ENCODE results near the gene CSPG4. TPM values are rescaled to one million over a fixed set of nuclear protein-coding genes. Genes with fewer than 3 reads are reported as not detected.
"Not testable (repeated sequence)": the region's sequence is repeated elsewhere in the genome, so short reads cannot be mapped to it uniquely, and the experiment has no call there.

Gene CSPG4
- total RNA-seq, 3 donors from 2014 or later = 6.3 to 42.9 (median 17.0) TPM

DNA sequence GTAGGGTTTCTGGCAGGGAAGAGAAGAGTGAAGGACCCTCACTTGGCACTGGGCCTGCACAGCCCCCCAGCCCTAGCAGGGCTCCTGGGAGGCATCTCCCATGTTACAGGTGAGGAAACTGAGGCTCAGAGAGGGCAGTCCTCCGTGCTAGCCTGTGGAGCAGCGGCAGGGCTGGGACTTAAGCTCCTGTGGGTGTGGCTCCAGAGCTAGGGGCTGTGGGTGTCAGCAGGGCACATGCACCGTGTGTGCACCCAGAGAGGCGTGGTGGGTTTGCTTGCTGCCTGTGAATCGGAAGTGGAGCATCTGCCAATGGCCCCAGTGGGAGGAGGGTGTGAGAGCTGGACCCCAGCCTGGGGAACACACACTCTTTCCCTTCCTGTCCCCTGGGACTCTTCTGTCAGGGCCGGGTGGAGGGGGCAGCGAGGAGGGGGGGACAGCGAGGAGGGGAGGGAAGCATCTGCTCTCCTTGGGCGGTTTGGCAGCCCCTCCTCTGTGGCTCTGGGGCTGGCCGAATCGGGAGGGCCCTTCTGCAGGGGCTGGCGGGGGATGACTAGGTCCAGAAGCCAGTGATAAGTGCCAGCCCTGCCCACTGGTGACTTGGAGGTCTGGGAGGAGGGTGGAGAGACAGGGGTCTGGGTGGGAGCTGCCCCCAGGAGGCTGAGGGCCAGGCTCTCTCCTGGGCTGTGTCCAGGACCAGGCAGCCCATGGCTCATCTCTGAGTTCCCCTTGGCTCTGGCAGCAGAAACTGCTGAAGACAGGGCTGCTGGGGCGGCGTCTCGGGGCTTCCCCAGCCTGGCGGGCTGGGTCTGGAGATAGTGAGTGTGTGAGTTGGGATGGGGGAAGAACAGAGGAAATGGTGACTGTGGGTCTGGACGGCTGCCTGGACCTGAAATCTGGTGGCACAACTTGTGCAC is 12.4 kb downstream of the CSPG4 start:
- H3K36me3 ChIP-seq; DNase-seq (ENCODE audit: low spot score in 2 of 2); intact Hi-C loops (cut with DNase I; ENCODE audit: low total_unique reads); H3K9me3 ChIP-seq; H3K27me3 ChIP-seq: not testable (repeated sequence)
- Histone ChIP-seq H3K4me1 (peaks cover 7 to 25% of the 10 kb centered on the region in 2 donors), H3K4me3 (peak overlapping the region in 1 of 3 donors; percentile 22), H3K27ac (peak overlapping the region in 1 of 2 donors; percentile 66)

DNA sequence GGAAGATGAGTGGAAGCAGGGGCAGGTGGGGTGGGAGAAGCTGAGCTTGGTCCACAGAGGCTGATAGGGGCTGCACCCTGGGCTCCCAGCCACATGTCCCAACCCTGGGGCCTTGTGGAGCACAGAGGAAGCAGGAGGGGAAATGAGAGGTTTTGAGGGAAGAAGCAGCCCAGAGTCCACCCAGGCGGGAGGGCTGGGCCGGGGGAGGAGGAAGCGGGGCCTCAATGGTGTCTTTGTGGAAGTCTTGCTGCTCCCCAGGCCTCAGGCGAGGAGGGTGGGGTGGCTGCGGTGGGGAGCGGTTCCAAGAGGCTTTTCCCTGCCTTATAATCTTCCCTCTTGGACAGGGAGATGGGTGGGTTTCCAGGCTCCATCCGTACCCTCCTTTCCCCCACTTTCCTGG is 13.1 kb downstream of the CSPG4 start:
- H3K36me3 ChIP-seq; DNase-seq (ENCODE audit: low spot score in 2 of 2); H3K4me3 ChIP-seq; intact Hi-C loops (cut with DNase I; ENCODE audit: low total_unique reads); H3K27me3 ChIP-seq; H3K9me3 ChIP-seq: not testable (repeated sequence)
- peaks cover 7 to 27% of the 10 kb centered on the region in 2 donors for H3K4me1 ChIP-seq
- H3K27ac ChIP-seq = peak overlapping the region; percentile 21 to 35

DNA sequence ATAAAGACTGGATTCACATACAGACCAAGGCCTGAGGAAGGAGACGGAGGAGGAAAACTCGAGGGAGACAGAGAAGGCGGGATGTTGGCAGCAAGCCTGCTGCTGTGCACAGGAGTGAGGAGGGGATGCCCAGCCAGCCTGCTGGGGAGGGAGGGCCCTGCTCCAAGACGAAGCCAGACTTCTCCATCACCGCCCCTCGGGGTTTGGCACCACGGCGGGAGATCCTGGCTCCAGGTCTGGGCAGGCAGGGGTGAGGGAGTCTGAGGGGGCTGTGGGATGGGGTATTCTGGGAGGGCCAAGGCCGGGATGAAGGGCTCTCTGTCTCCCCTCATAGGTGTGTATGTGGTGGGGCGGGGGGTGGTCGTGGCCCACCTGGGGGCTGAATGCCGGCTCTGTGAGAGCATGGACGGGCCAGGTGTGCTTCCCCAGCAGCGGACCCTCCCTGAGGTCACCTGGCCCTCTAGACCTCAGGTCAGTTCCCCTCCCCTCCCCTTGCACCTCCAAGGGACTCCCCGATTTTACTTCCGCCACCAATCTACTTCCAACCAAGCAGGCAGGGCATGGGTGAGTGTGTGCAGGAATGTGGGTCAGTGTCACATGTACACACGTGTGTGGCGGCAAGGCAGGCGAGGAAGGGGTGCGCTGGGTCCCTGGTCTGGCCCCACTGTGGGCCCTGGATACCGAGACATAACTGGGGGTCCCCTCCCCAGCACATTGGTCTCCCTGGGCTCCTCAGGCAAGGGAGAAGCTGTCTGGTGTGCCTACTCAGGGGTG is 14.5 kb downstream of the CSPG4 start:
- H3K27me3 ChIP-seq; H3K4me3 ChIP-seq; intact Hi-C loops (cut with DNase I; ENCODE audit: low total_unique reads); H3K9me3 ChIP-seq; DNase-seq (ENCODE audit: low spot score in 2 of 2); H3K36me3 ChIP-seq: not testable (repeated sequence)
- Histone ChIP-seq H3K4me1 (peaks cover 7 to 29% of the 10 kb centered on the region in 2 donors), H3K27ac (peak overlapping the region; percentile 35 to 57)

DNA sequence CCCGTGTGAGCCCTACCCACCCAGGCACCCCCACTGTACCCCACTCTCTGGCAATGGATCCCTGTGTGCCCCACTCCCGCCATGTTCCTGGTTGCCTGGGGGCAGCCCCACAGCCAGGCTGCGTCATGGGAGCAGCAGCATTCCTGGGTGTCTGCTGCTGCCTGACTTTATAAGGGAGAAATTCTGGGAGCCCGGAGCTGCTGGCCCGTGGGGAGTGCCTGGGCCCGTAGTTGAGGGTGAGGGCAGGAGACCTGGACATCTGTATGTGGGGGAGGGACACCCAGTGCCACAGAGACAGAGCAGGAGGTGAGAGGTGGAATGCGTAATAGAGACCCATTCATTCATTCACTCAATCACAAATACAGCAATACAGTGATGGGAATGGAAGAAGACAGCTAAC is 15.1 kb downstream of the CSPG4 start:
- no peak for DNase-seq (ENCODE audit: low spot score in 2 of 2)
- intact Hi-C loops (cut with DNase I; ENCODE audit: low total_unique reads) = no loop called here
- H3K4me3 ChIP-seq = no peak overlapping the region
- no peaks in the 10 kb centered on the region for H3K9me3 ChIP-seq
- TF ChIP-seq POLR2AphosphoS5 (IDR thresholded peaks at IDR 0.05) (no peak), POLR2A (IDR thresholded peaks at IDR 0.05) (no peak)
- TF ChIP-seq, protein P1, sequence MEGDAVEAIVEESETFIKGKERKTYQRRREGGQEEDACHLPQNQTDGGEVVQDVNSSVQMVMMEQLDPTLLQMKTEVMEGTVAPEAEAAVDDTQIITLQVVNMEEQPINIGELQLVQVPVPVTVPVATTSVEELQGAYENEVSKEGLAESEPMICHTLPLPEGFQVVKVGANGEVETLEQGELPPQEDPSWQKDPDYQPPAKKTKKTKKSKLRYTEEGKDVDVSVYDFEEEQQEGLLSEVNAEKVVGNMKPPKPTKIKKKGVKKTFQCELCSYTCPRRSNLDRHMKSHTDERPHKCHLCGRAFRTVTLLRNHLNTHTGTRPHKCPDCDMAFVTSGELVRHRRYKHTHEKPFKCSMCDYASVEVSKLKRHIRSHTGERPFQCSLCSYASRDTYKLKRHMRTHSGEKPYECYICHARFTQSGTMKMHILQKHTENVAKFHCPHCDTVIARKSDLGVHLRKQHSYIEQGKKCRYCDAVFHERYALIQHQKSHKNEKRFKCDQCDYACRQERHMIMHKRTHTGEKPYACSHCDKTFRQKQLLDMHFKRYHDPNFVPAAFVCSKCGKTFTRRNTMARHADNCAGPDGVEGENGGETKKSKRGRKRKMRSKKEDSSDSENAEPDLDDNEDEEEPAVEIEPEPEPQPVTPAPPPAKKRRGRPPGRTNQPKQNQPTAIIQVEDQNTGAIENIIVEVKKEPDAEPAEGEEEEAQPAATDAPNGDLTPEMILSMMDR (IDR thresholded peaks at IDR 0.05) = no peak
- no peaks in the 10 kb centered on the region for H3K36me3 ChIP-seq
- H3K27ac ChIP-seq = peak overlapping the region; percentile 57 to 66
- H3K27me3 ChIP-seq = no peaks in the 10 kb centered on the region
- peaks cover 7 to 29% of the 10 kb centered on the region in 2 donors for H3K4me1 ChIP-seq

DNA sequence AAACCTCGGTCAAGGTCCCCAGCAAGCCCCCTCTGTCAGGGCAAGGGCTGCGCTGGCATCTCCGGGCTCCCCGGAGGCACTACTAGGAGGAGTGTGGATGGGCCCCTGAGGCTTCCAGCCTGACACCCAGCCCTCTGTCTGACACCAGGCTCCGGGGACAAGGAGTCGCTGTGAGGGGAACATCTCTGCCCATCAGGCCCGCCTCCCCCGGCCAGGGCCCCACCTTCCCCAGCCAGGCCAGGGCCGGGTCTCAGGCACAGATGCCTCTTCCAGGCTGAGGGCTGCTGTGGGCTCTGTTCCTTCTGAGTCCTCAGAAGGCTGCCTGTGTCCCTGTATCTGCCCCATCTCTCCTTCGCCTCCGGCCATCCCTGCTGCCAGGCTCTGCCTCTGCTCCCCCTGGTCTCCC is 15.8 kb downstream of the CSPG4 start:
- no peaks in the 10 kb centered on the region for H3K36me3 ChIP-seq
- H3K27me3 ChIP-seq = no peaks in the 10 kb centered on the region
- H3K4me3 ChIP-seq = no peak overlapping the region
- TF ChIP-seq POLR2A (IDR thresholded peaks at IDR 0.05) (no peak), POLR2AphosphoS5 (IDR thresholded peaks at IDR 0.05) (no peak)
- TF ChIP-seq, protein P1 (IDR thresholded peaks at IDR 0.05) = no peak
- peaks cover 7 to 29% of the 10 kb centered on the region in 2 donors for H3K4me1 ChIP-seq
- DNase-seq (ENCODE audit: low spot score in 2 of 2) = no peak
- H3K27ac ChIP-seq = peak overlapping the region; percentile 57 to 66
- no peaks in the 10 kb centered on the region for H3K9me3 ChIP-seq
- intact Hi-C loops (cut with DNase I; ENCODE audit: low total_unique reads) = no loop called here

DNA sequence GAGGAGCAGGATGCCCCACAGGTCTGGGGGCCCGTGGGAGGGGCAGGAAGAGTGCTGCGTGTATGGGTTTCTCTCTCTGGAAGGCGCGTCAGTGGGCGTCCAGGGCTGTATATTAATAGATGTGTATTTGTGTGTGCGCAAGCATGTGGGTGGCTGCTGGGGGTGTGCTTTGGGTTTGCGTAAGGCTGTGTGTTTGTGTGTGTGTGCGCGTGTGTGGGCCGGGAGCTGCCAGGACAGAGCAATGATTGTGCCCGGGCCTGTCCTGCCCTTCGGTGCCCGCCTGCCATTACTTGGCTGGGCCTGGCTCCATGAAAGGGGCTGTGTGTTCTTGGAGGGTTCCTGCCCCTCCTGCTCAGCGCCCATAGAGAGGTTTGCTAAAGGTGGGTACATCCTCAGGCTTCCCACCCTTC is 16.3 kb downstream of the CSPG4 start:
- peak in 1 of 2 donors; percentile 73 for DNase-seq (ENCODE audit: low spot score in 2 of 2)
- intact Hi-C loops (cut with DNase I; ENCODE audit: low total_unique reads) = no loop called here
- peaks cover 7 to 29% of the 10 kb centered on the region in 2 donors for H3K4me1 ChIP-seq

More for the DNA sequence above, 16.3 kb downstream of the CSPG4 start:
- H3K36me3 ChIP-seq = no peaks in the 10 kb centered on the region
- TF ChIP-seq POLR2A (IDR thresholded peaks at IDR 0.05) = no peak
- TF ChIP-seq POLR2AphosphoS5 (IDR thresholded peaks at IDR 0.05) = peak in 1 of 3 donors; percentile 9
- H3K9me3 ChIP-seq = no peaks in the 10 kb centered on the region
- H3K4me3 ChIP-seq = no peak overlapping the region
- H3K27ac ChIP-seq = peak overlapping the region; percentile 57 to 66
- no peaks in the 10 kb centered on the region for H3K27me3 ChIP-seq

Measured in breast epithelium (tissue), 4 donors.